ENCODE measurements around the gene IKZF3.

DNA sequence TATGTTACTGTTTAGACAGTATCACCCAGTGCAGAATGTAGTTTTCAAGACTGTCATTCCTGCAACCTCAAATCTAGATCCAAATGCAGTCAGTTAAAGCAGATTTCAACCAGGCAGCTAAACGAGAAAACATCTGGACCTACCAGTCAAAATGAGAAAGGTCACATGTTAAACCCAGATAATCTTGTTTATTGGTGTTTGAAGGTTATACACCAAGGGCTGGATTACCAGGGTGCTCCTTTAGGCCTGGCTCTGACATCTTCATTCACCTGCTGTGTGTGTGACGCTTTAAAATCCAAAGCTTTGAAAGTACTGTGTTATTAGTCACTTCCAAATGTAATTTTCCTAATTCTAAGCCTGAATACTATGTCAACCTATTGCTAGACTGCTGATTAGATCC lies 54.9 kb downstream of the IKZF3 start:
- TF ChIP-seq, protein P1, sequence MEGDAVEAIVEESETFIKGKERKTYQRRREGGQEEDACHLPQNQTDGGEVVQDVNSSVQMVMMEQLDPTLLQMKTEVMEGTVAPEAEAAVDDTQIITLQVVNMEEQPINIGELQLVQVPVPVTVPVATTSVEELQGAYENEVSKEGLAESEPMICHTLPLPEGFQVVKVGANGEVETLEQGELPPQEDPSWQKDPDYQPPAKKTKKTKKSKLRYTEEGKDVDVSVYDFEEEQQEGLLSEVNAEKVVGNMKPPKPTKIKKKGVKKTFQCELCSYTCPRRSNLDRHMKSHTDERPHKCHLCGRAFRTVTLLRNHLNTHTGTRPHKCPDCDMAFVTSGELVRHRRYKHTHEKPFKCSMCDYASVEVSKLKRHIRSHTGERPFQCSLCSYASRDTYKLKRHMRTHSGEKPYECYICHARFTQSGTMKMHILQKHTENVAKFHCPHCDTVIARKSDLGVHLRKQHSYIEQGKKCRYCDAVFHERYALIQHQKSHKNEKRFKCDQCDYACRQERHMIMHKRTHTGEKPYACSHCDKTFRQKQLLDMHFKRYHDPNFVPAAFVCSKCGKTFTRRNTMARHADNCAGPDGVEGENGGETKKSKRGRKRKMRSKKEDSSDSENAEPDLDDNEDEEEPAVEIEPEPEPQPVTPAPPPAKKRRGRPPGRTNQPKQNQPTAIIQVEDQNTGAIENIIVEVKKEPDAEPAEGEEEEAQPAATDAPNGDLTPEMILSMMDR (IDR thresholded peaks at IDR 0.05; ENCODE audit: borderline replicate concordance, extremely low read depth, low read length, poor library complexity, severe bottlenecking), result no peak
- TF ChIP-seq EZH2 (IDR thresholded peaks at IDR 0.05; ENCODE audit: borderline replicate concordance, low read depth, low read length, severe bottlenecking), result no peak
